Posterior cingulate gyrus (tissue), 11 donors: ENCODE measurements around the gene TPCN2.
"Not testable (repeated sequence)": the region's sequence is repeated elsewhere in the genome, so short reads cannot be mapped to it uniquely, and the experiment has no call there.

Experiments used
- DNase-seq, 10 donors: peaks; one replicate each; pipeline versions ENCODE4 v3.0.0 to v3.0.0-alpha.2; 2020 to 2021; ENCODE audit warnings: mixed read lengths in 3 of 10
- intact Hi-C: fragments of 100-400 bp; cut with DNase I; formaldehyde crosslinking; loops from one replicate; pipeline ENCODE4 v1.15.1; 2023

The TPCN2 gene

GRCh38 chr11:69134182-69134581 lies 85.5 kb downstream of the TPCN2 start:
- DNase-seq, intact Hi-C loops: not testable (repeated sequence)

GRCh38 chr11:69134957-69135356 lies 86.2 kb downstream of the TPCN2 start:
- intact Hi-C loops: no loop called here
- peak in 2 of 10 donors; percentile 43 to 48 for DNase-seq

GRCh38 chr11:69135420-69136363 lies 87.0 kb downstream of the TPCN2 start:
- DNase-seq: peak in 2 of 10 donors; percentile 17 to 55
- intact Hi-C loops: no loop called here

GRCh38 chr11:69136471-69136870 lies 87.7 kb downstream of the TPCN2 start:
- intact Hi-C loops: no loop called here
- peak in 2 of 10 donors; percentile 52 to 56 for DNase-seq

GRCh38 chr11:69137151-69137844 lies 88.6 kb downstream of the TPCN2 start:
- intact Hi-C loops: no loop called here
- DNase-seq: peak in 2 of 10 donors; percentile 57 to 58

GRCh38 chr11:69138265-69138664 lies 89.5 kb downstream of the TPCN2 start:
- DNase-seq: peak in 2 of 10 donors; percentile 12 to 37
- intact Hi-C loops: no loop called here

GRCh38 chr11:69140161-69140560 lies 91.4 kb downstream of the TPCN2 start:
- DNase-seq: peak in 1 of 10 donors; percentile 10
- intact Hi-C loops: not testable (repeated sequence)

- intact Hi-C loops: no loop called here
- DNase-seq: peak in 1 of 10 donors; percentile 33
Measured at GRCh38 chr11:69140635-69141034, 91.9 kb downstream of the TPCN2 start.

GRCh38 chr11:69141742-69142141 lies 93.0 kb downstream of the TPCN2 start:
- DNase-seq: no peak
- intact Hi-C loops: no loop called here

GRCh38 chr11:69142895-69143294 lies 94.2 kb downstream of the TPCN2 start:
- intact Hi-C loops: no loop called here
- no peak for DNase-seq

- intact Hi-C loops: no loop called here
- peak in 1 of 10 donors; percentile 27 for DNase-seq
Measured at GRCh38 chr11:69144316-69145049, 95.8 kb downstream of the TPCN2 start.

GRCh38 chr11:69145050-69145380 lies 96.3 kb downstream of the TPCN2 start:
- intact Hi-C loops: no loop called here
- DNase-seq: no peak

- peak in 2 of 10 donors; percentile 42 to 66 for DNase-seq
- intact Hi-C loops: no loop called here
Measured at GRCh38 chr11:69148377-69148762, 99.6 kb downstream of the TPCN2 start.

GRCh38 chr11:69148806-69149205 lies 100.1 kb downstream of the TPCN2 start:
- peak in 2 of 10 donors; percentile 25 to 72 for DNase-seq
- intact Hi-C loops: no loop called here

GRCh38 chr11:69149338-69150045 lies 100.8 kb downstream of the TPCN2 start:
- DNase-seq: peak in 2 of 10 donors; percentile 17 to 33
- intact Hi-C loops: not testable (repeated sequence)

GRCh38 chr11:69150175-69150574 lies 101.4 kb downstream of the TPCN2 start:
- DNase-seq: no peak
- intact Hi-C loops: no loop called here

GRCh38 chr11:69151836-69152235 lies 103.1 kb downstream of the TPCN2 start:
- intact Hi-C loops: no loop called here
- DNase-seq: no peak

GRCh38 chr11:69152733-69153421 lies 104.1 kb downstream of the TPCN2 start:
- DNase-seq: peak in 1 of 10 donors; percentile 63
- intact Hi-C loops: no loop called here

GRCh38 chr11:69153661-69154060 lies 104.9 kb downstream of the TPCN2 start:
- DNase-seq: peak in 1 of 10 donors; percentile 46
- intact Hi-C loops: no loop called here
